Stimulated activated CD4-positive, alpha-beta T cell treated with anti-CD3 and anti-CD28 coated beads, Interleukin-1b, Interleukin-23, amount 100 ng/mL, for 1 hour (primary cell): ENCODE results near the gene FTO.

Experiments used
- DNase-seq, 2 donors: peaks; one replicate each; pipeline ENCODE4 v3.0.0-alpha.2; 2020; ENCODE audit warnings: low read depth in 2 of 2

FTO gene

GRCh38 chr16:54077050-54077821, 373.3 kb downstream of the FTO start:
- DNase-seq = no peak

DNA sequence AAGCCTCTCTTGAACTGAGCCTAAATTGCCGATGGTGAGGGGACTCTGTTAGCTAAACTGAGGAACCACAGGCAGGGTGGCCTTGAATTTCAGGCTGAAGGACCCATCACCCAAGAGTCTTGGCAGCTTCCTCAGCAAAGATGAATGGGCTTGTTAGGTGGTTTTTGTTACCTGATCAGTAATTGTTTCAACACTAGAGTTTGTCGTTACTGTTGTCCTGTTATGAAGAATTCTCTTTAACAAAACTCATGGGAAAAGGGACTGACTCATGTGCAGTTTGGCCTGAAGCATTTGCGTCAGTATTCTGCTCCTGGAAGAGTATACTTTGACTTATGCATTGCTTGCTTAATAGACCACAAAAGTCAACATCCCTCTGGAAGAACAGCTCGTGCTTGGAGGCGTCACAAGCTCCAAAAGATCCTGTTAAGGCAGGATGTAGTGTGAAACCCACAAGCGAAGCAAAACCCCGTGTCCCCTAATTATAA, 376.6 kb downstream of the FTO start:
- no peak for DNase-seq

DNA sequence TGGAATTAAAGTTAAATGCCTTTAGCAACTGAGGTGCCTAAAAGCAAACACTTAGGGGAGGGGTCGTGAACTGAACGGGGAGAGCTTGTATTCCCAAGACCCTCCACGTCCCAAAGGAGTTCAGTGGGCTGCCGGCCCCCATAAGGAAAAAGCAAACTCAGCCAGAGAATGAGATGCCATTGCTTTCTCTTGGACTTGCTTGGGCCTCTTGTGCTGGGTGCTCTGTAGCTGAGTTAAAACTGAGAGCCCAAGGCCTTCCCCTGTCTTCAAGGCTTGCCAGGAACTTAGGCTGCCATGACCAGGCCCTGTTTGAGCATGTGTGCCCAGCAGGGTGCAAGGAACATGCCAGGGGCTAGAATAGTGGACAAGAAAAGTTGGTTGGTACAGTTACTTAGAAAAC, 382.8 kb downstream of the FTO start:
- DNase-seq = no peak

DNA sequence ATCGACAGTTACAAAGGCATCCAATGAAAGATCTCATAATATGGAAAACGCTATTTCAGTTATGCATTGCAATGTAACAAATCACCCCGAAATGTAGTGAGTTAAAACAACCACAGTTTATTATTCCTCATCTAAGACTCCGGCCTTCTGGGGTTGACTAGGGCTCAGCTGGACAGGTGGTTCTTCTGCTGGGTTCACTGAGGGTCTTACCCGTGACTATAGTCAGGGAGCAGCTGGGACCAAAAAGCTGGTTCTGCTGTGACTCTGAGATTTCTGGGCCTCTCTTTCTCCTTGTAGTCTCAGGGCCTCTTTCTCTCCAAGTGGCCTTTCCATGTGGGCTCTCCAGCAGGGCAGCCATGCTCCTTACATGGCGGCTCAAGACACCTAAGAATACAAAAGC, 386.6 kb downstream of the FTO start:
- DNase-seq = no peak

DNA sequence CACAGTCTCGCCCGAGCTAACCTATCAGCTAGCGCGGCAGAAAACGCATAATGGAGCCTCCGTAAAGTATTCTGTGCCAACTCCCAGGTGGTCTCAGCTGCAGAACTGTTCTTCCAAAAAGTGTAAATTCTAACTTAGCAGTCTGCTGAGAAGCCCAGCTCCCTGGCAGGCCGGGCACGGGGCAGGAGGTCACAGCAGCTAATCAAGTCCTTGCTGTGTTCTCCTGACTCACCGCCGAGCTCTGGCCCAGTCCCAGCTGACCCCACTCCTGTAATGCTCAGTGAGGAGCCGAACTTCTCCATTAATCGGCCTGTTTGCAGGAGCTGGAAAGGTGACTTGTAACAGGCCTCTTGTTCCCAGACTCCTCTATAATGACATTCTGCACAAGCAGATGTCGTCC, 389.3 kb downstream of the FTO start:
- DNase-seq = no peak

DNA sequence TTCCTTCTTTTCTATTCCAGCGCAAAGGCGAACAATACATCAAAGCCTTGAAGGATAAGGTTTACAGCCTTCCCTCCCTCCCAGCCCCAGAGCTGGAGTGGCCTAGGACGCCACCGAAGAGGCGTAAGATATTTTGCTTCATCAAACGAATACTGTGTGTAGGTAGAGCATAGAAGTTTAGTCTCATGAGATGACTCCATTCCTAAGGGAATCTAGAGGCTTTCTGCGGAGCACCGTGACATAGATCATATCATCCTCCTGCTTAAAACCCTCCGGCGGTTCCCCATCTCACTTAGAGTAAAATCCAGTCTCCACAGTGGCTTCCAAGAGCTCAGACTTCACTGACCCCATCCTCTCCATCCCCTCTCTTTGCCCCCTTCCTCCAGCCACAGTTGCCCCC, 390.7 kb downstream of the FTO start:
- DNase-seq = no peak

GRCh38 chr16:54096607-54097006, 392.7 kb downstream of the FTO start:
- no peak for DNase-seq

GRCh38 chr16:54097774-54098173, 393.8 kb downstream of the FTO start:
- no peak for DNase-seq

GRCh38 chr16:54098247-54098646, 394.3 kb downstream of the FTO start:
- no peak for DNase-seq

- DNase-seq = no peak
Observed at GRCh38 chr16:54099627-54100026, 395.7 kb downstream of the FTO start.

GRCh38 chr16:54102888-54103866, 399.2 kb downstream of the FTO start:
- no peak for DNase-seq

DNA sequence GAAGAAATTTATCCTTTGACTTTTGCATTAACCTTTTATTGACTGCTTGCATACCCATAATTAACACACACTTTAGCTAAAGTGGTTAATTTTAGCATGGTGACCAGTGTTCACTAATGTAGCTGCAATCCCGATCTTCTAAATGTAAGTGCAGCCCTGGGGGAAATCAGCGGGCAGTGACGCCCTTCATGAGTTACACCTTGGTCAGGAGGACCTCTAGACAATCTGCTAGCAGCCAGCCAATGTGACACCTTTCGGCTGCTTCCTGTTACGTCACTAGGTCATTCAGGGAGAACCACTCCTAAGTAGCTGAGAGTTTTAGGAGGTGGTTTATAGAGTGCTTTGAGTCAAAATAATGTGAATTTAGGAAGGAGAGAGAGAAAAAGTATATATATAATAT, 402.1 kb downstream of the FTO start:
- no peak for DNase-seq

DNA sequence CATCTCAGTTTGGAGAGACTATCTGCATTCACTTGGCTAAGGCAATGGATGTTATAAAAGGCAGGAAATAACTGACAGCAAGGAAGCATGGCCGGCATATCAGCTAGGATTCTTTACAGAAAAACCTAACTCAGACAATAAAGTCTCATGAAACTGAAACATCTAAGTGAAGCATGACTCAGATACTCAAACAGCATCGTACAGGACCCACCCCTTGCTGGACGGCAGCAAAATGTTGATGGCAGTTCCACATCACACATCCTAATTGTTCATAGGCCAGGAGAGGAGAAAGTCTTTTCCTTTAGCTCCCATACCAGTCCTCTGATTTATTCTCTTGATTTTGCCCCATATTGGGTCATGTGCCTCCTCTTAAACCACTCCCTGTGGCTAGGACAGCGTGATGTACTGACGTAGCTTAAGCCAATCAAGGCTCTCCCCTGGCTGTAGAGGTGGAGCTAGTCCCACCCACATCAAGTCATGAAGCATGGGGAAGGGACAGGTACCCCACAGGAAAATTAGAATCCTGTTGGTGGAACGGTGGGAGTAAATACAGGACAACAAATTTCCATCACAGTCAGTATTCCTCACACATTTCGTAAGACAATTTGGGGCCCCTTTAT, 403.7 kb downstream of the FTO start:
- DNase-seq = no peak

DNA sequence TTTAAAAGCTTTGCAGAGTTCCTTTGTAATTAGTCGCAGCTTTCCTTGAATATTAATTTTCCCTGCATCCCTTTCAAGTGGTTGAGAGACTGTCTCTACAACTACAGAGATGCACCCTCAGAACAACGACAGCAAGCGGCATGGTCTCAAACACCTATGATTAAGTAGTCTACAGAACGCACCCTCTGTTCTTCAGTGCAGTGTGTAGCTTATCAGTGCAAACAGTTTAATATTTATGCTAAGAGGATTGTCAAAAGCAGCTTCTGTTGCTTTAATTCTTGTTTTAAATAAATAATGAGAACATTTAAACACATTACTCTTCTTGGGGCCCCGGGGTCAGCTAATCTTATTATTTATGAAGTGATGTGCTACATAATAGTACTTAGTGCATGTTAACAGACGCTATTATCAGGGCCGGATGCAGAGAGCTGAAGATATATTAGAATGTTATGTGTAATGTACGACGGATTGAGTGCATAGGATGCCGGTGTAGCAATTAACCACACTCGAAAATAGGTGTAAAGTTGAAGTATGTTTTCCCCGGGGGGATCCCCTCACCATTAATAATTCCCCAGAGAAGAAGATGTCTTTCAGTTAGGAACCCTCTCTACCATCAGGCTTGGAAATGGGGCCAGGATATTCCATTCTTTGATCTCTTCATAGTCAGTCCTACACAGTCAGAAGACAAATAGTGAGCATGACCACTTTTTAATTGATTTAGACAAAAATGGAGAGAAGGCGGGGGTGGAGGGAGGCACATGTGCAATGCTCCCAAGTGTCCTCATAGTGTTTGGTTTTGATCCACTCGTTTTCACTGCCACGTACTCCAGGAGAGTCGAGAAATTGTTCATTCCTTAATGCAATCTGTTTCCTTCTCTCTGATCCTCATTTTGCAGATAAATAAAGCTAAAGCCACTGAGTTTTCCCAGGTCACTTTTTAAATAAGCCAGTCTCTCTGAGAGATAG, 406.3 kb downstream of the FTO start:
- no peak for DNase-seq

DNA sequence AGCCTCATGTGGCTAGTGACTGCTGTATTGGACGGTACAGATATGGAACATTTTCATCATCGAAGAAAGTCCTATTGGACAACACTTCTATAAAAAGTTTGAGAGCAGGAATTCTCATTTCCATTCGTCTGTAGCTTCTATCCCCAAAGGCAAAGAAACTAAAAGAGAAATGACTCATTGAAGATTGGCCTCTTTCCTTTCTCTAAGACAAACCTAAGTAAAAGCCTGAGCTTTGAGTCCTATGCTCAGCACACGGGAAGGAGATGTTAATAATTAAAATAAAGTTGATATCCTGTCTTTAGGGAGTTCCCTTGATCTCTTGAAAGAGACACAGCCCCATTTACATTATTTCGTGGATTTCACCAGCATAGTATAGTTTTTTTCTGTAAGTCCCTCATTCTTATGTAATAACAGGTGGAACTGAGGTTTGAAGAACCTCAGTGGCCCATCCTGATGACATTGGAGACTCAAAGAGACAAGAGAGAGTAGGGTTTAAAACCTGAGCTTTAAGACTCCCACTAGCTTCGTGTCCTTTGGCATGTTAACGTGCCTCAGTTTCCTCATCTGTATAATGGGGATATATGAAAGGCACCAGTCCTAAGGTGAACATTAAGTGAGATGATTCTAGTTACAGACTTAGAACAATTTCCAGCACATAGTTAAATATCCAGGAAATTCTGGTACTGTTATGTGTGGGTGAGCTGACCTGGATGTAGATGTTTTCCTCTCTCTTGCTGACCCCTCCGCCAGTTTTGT, 408.7 kb downstream of the FTO start:
- DNase-seq = no peak

GRCh38 chr16:54115558-54115957, 411.6 kb downstream of the FTO start:
- DNase-seq = no peak

- DNase-seq = no peak
Observed at GRCh38 chr16:54116124-54116655, 412.2 kb downstream of the FTO start.

GRCh38 chr16:54118846-54119245, 414.9 kb downstream of the FTO start:
- DNase-seq = no peak

DNA sequence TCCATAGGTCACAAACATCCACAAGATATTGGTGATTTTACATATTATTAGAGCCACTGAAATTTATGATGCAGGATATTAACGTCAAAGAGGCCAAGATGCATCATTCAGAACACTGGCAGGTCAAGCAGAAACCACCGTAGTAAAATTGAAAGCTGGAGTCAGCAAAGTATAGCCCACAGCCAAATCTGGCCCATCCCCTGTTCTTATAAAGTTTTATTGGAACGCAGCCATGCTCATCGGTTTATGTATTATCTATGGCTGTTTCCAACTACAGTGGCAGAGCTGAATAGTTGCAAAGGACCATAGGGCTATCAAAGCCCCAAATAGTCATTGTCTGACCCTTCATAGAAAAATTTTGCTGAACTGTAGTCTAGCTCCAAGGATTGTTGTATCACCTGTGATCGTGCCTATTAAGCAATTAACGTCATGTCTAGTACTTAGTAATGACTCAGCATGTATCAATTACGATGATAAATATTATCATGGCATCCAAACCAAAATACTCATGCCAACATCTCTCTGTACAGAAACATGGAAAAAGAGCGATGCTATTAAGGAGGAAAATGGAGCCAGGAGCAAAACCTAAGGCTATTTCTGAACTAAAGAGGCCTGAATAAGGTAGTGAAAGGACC, 417.0 kb downstream of the FTO start:
- no peak for DNase-seq
